GM19025 (cell line): ENCODE measurements around the gene TRAPPC8.
"Not testable (repeated sequence)": the region's sequence is repeated elsewhere in the genome, so short reads cannot be mapped to it uniquely, and the experiment has no call there.

Experiments
- ATAC-seq: cut with Tn5 transposase; IDR thresholded peaks from one replicate; pipeline ENCODE4 v1.9.1; 2021; ENCODE audit warnings: mild to moderate bottlenecking, low read depth, moderate library complexity; ENCODE audit not compliant: unreplicated experiment

TRAPPC8 gene

DNA sequence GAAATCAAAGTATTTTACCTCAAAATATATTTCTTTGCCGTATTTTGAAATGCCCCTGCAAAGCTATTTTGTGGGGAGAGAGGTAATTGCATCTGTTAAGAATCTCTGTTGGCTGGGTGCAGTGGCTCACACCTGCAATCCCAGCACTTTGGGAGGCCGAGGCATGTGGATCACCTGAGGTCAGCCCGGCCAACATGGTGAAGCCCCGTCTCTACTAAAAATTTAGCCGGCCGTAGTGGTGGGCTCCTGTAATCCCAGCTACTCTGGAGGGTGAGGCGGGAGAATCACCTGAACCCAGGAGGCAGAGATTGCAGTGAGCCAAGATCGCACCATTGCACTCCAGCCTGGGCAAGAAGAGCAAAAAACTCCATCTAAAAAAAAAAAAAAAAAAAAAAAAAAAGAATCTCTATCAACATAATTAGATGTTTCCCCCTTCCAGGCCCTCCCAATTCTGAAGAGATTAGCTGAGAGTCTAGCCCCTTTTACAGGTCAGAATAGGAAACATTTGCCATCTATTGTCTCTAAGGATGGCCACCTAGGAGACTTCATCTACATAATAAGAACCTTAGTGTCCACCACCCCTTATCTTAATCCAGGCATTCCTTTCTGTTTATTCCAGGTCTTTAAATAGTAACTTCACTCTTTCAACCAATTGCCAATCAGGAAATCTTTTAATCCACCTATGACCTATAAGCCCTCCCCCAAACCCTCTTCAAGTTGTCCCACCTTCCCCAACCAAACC, 3.5 kb upstream of the TRAPPC8 start:
- no peak for ATAC-seq

DNA sequence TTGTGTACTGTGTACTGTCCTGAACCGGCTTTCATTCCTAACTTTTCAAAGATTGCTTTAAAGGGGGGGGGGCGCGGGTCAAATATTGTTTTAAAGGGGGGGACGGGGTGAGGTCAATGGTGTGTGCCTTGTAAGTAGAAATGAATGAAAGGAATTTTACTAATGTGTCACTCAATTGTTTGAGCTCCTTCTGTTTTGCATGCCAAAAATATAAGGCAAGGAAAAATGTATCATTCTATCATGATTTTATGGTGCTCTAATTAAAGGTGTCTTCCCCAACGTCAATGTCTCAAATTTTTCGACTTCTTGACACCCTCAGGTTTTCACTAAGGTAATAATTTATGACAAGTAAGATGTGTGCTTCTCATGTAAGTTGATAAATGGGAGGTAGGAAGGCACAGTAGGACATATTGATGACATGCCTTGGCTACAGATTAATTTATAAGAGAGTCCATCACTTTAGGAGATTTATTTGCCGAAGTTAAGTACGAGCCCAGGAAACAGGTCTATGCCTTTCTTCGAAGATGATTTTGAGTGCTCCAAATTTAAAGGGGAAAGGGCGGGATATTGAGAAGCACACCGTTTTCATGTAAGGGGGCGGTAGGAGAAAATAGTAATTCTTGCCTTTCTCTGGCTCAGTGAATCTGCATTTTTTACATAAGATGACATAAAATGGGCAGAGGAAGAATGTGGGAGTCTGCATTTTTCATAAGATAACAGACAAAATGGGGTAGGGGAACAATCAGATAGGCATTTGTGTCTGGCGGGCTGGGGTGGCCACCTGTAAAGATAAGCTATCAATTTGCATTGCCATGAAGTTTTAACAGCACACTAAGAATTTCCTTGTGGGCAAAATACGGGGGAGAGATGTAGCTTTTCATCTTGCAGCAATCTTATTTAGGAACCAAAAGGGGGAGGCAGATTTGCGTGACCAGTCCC, 1.2 kb upstream of the TRAPPC8 start:
- ATAC-seq, result no peak

DNA sequence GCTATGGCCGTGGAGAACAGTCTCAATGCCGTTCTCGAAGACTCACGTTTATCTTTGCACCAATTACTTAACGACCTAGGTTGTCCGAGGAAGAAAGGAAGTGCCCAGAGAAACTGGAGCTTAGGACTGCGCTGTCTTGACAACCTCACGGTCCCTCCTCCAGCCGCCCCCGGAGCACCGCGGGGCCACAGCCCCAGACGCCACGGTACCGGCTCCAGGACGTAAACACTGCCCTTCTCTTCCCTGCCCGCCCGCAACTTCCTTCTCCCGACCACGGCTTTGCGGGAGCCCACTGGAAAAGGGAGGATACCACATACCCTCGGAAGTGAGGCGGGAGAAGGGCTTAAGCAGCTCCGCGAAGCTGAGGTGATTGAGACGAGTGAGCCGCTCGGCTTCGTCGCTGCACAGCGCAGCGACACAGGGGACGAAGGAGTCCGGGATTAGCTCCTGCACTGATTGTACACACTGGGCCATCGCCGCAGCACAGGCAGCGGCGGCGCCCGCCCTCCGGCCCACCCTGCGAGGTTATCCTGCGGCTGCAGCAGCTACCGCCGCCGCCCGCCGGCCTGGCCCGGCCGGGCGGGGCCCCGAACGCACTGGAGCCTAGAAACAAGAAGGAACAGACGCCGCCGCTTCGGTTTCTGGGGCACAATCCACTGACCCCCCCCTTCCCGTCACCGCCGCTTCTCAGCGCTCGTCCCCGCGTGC, 483 bp downstream of the TRAPPC8 start:
- ATAC-seq, result peak; percentile 31

DNA sequence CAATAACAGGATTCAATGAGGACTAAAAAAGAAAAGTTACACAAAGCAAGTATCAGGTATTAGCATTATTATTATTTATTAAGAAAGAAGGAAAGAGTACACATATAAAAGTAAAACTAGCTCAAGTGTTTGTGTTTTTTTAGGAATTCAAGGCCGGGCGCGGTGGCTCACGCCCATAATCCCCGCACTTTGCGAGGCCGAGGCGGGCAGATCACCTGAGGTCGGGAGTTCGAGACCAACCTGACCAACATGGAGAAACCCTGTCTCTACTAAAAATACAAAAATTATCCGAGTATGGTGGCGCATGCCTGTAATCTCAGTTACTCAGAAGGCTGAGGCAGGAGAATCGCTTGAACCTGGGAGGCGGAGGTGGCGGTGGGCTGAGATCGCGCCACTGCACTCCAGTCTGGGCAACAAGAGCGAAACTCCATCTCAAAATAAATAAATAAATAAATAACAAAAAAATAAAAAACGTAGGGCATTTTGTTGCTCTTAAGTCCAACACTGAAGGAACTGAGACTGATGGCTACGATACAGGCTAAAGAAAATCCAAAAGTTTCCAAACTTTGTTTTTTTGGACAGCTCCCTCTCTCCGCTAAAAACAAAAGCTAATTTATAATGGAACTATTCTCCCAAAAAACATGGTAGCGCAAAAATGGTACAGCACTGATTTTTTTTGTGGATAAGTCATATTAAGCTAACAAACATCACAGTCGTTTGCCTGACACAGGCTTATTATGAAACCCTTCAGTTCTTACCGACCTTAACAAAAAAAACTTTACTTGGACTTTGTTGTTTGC, 1.7 kb downstream of the TRAPPC8 start:
- ATAC-seq, result no peak

DNA sequence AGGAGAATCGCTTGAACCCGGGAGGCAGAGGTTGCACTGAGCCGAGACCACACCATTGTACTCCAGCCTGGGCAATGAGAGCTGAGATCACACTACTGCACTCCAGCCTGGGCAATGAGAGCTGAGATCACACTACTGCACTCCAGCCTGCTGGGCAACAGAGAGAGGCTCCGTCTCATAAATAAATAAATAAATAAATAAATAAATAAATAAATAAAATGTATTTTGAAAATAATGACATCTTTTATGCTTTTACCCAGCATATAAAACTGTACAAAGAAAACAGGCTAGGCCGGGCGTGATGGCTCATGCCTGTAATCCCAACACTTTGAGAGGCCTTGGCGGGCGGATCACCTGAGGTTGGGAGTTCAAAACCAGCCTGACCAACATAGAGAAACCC, 8.2 kb downstream of the TRAPPC8 start:
- not testable (repeated sequence) for ATAC-seq

DNA sequence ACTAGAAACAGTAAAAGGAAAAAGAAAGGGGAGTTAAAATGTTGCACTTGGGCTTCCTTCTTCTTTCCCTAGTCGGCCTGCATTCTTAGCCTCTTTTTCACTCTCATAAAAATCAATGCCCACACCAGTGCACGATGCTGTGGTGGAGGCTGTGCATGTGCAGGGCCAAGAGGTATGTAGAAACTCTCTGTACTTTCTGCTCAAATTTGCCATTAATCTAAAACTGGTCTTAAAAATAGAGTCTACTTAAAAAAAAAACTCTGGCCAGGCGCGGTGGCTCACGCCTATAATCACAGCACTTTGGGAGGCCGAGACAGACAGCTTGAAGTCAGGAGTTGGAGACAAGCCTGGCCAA, 11.1 kb downstream of the TRAPPC8 start:
- no peak for ATAC-seq

DNA sequence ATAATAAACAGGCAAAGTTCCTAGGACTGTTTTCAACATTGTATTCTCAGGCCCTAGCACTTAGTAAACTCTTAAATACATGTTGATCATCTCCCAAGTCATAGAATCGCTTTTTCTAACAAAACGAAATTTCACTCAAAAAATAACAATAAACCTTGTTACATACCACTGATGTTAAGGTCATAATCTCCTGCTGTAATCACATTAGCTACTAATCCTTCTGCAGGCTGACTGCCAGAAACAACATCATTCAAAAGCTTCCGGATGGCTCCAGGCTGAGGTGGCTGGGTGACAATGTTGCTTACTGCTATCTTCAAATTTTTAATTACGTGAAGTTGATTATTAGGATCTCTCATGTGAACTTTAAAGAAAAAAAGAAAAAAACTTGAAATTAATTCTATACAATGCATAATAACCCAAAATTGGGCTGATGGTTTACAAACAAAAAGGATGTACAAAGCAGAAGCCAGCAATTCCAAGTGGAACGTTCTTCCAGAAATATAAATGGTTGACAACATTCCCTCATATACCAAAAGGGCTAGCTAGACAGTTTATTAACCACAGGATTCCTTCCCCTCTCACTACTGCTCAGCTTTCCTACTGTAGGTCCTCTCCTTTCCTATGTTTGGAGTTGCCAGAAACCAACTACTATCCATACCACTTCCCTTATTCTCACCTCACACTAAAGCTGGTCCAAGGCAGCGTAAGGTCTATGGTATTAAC, 11.6 kb downstream of the TRAPPC8 start:
- ATAC-seq, result no peak

DNA sequence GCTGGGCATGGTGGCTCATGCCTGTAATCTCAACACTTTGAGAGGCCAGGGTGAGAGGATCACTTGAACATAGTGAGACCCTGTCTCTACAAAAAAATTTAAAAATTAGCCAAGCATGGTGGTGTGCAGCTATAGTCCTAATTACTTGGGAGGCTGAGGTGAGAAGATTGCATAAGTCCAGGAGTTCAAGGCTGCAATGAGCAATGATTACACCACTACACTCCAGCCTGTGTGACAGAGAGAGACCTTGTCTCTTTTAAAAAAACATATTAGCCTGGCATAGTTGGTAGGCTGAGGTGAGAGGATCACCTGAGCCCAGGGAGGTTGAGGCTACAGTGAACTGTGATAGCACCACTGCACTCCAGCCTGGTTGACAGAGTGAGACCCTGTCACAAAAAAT, 13.7 kb downstream of the TRAPPC8 start:
- no peak for ATAC-seq

DNA sequence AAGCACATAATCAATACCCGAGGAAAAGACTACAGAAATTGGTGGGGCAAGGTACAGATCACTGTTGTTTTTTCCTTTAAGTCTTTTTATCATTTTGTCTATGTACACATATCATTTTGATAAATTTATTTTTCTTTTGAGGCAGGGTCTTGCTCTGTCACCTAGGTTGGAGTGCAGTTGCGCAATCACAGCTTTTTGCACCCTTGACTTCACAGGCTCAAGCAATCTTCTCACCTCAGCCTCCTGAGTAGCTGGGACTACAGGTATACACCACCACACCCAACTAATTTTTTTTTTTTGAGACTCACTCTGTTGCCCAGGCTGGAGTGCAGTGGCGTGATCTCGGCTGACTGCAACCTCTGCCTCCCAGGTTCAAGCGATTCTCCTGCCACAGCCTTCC, 15.9 kb downstream of the TRAPPC8 start:
- ATAC-seq, result not testable (repeated sequence)

DNA sequence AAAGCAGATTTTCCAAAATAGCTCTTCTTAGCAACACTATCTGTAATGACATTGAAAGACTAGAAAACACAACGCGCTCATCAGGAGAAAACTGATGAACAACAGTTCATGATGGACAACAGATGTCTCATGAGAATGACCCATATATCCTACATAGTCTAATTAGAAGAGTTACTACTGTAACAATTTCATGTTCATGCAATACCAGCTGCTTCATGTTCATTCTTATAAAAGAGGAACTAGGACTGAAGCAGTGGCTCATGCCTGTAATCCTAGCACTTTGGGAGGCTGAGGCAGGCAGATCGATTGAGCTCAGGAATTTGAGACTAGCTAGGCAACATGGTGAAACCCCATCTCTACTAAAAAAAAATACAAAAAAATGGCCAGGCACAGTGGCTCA, 22.7 kb downstream of the TRAPPC8 start:
- ATAC-seq, result no peak

DNA sequence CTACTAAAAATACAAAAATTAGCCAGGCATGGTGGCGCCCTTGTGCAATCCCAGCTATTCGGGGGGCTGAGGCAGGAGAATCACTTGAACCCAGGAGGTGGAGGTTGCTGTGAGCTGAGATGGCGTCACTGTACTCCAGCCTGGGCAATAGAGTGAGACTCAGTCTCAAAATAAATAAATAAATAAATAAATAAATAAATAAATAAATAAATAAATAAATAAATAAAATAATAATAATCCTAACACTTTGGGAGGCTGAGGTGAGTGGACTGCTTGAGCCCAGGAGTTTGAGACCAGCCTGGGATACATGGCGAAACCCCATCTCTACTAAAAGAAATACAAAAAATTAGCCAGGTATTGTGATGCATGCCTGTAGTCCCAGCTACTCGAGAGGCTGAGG, 23.6 kb downstream of the TRAPPC8 start:
- not testable (repeated sequence) for ATAC-seq

DNA sequence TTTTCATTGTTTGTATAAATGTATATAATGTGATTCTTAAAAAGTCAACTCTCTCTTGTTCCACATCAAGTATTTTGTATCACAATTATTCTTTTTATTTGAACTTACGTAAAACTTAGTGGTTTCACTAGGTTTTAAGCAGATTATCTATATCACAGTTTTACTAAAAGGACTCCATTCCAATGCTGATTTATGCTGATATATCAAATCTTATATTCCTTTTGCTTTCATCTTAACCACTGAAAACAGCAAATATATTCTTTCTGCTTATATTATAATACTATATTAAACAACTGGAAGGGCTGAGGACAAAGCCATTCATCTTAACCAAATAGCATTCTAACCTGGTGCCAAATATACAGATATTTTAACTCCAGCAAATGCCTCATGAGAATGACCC, 24.2 kb downstream of the TRAPPC8 start:
- no peak for ATAC-seq

DNA sequence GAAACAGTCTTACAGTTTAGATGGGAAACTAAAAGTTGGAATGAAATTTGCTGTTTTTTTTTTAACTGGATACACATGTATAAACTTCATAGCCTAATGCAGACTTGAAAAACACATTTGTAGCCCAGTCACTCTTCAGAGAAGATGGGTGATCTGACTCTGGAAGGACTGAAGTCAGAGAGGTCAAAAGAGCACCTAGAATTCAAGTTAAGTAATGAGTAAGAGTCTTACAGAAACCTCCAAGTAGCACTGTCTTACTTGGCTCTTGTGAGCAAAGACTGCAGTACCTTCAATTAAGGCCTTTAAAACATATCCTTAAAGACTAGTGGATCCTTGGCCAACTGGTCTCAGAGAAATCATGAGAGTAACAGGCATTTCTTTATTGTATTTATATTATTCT, 41.9 kb downstream of the TRAPPC8 start:
- no peak for ATAC-seq

DNA sequence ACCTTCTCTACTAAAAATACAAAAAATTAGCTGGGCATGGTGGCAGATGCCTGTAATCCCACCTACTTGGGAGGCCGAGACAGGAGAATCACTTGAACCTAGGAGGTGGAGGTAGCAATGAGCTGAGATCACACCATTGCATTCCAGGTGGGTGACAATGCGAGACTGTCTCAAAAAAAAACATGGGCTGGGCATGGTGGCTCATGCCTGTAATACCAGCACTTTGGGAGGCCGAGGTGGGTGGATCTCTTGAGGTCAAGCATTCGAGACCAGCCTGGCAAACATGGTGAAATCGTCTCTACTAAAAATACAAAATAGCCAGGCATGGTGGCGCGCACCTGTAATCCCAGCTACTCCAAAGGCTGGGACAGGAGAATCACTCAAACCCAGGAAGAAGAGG, 43.2 kb downstream of the TRAPPC8 start:
- ATAC-seq, result not testable (repeated sequence)

DNA sequence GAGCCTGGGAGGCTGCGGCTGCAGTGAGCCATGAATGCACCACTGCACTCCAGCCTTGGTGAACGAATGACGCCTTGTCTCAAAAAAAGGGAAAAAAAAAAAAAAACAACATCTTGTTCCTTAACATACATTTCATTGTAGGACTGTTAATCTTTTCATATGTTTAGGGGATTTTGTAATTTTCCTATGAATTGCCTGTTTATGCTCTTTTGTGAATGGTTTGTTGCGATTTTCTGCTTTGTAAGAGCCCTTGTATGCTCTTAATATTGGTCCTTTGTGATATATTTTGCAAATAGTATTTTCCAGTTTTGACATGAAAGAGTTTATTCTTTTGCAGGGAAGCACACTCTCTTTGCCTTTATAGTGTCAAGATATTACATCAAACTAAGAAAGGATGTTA, 50.0 kb downstream of the TRAPPC8 start:
- no peak for ATAC-seq

DNA sequence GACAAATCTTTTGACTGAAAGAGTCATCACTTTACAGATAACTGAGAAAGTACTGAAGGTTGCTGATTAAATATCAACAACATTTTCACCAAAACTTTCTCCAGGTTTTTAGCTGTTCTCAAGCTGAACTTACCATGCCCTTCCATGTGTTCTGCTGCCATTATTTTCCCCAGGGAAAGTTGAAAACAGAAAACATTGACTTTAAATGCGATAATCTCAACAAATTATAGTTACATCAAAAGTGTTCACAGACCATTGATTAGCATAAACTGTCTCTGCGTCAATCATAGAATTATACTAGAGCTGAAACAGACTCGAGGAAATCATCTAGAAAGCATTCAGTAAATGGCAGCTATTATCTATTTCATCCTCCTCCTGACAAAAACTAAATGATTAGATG, 51.4 kb downstream of the TRAPPC8 start:
- no peak for ATAC-seq

DNA sequence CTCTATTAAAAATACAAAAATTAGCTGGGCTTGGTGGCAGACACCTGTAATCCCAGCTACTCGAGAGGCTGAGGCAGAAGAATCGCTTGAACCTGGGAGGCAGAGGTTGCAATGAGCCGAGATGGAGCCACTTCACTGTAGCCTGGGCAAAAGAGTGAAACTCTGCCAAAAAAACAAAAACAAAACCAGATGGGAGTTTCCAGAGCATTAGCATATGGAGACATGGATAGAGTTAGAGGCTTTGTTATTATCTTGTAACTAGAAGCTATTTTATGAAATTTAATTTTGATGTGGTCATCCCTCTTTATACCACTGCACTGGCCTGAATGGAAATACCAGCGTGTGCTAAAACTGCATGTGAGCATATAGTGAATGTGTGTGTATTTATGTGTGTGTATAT, 58.9 kb downstream of the TRAPPC8 start:
- no peak for ATAC-seq

DNA sequence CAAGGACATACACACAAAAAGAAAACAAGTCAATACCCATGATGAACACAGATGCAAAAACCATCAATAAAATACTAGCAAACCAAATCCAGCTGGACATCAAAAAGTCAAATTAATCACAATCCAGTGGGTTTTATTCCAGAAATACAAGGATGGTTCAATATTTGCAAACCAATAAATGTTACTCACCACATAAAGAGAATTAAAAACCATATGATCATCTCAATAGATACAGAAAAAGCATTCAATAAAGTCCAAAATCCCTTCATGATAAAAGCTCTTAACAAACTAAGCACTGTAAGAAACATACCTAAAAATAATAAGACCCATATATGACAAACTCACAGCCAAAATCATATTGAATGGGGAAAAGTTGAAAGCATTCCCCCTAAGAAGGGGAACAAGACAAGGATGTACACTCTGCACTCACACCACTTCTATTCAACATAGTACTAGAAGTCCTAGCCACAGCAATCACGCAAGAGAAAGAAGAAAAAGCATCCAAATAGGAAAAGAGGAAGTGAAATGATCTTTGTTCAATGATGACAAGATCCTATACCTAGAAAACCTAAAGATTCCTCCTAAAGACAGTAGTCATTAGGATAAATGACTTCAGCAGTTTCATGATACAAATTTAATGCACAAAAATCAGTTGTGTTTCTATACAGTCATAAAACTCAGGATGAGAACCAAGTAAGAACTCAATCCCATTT, 62.6 kb downstream of the TRAPPC8 start:
- no peak for ATAC-seq

DNA sequence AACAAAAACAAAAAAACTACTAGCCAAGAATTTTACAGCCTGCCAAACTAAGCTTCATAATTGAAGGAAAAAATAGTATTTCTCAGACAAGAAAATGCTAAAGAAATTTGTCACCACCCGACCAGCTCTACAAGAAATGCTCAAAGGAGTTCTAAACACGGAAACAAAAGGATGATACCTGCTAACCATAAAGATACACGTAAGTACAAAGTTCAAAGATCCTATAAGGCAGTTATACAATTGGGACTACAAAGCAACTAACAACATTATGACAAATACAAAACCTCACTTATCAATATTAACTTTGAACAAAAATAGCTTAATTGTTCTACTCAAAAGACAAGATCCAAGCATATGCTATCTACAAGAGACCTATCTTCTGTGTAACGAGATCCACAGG, 64.6 kb downstream of the TRAPPC8 start:
- no peak for ATAC-seq
